ENCODE results near the gene C4orf50. TPM values are rescaled to one million over a fixed set of nuclear protein-coding genes. Genes with fewer than 3 reads are reported as not detected.

C4orf50 gene
- total RNA-seq, 4 donors from 2014 or later, result not detected

GRCh38 chr4:6017800-6018199 is 431 bp downstream of the C4orf50 start:
- peaks cover 23% of the 10 kb centered on the region for H3K27me3 ChIP-seq
- H3K4me1 ChIP-seq, result peaks cover 3% of the 10 kb centered on the region
- DNase-seq (ENCODE audit: low spot score in 2 of 2), result no peak
- no peaks in the 10 kb centered on the region for H3K36me3 ChIP-seq
- 86% methylated on average over 9 of the region's 11 CpGs for WGBS
- H3K9me3 ChIP-seq, result no peaks in the 10 kb centered on the region
- no peak for TF ChIP-seq CTCF (IDR thresholded peaks at IDR 0.05)
- no peak for TF ChIP-seq EP300 (IDR thresholded peaks at IDR 0.05)
- no peak for TF ChIP-seq POLR2AphosphoS5 (IDR thresholded peaks at IDR 0.05)
- TF ChIP-seq POLR2A (IDR thresholded peaks at IDR 0.05), result no peak
- H3K27ac ChIP-seq, result no peak overlapping the region
- H3K4me3 ChIP-seq, result no peak overlapping the region

DNA sequence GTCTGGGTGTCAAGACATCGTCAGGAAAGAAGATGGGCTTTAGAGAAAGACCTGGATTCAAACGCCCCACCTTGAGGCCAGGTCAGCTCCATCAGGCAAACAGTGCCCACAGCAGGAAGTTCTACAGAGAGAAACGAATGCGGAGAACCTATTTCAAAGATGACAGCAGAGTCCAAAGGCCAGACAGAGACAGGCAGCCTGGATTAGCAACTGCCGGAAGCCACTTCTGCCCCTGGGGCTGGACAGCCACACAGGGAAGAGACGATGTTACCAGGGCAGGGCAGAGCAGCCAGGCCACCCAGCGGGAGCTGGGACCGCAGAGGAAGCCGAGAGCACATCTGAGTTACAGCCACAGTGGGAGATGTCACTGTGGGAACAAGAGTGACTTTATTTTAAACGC is 1.2 kb downstream of the C4orf50 start:
- Histone ChIP-seq H3K27ac (no peak overlapping the region), H3K4me1 (peaks cover 3% of the 10 kb centered on the region), H3K27me3 (peaks cover 20% of the 10 kb centered on the region), H3K4me3 (no peak overlapping the region), H3K9me3 (no peaks in the 10 kb centered on the region), H3K36me3 (no peaks in the 10 kb centered on the region)
- TF ChIP-seq POLR2A (IDR thresholded peaks at IDR 0.05) (no peak), POLR2AphosphoS5 (IDR thresholded peaks at IDR 0.05) (no peak), EP300 (IDR thresholded peaks at IDR 0.05) (no peak), CTCF (IDR thresholded peaks at IDR 0.05) (no peak)
- DNase-seq (ENCODE audit: low spot score in 2 of 2), result no peak
- WGBS, result 65% methylated on average over 10 of the region's 10 CpGs

- no peaks in the 10 kb centered on the region for H3K36me3 ChIP-seq
- DNase-seq (ENCODE audit: low spot score in 2 of 2), result no peak
- no peak overlapping the region for H3K4me3 ChIP-seq
- 80% methylated on average over 12 of the region's 12 CpGs for whole genome bisulfite sequencing
- no peak overlapping the region for H3K27ac ChIP-seq
- no peaks in the 10 kb centered on the region for H3K9me3 ChIP-seq
- H3K4me1 ChIP-seq, result peaks cover 5% of the 10 kb centered on the region
- H3K27me3 ChIP-seq, result peaks cover 28% of the 10 kb centered on the region
- TF ChIP-seq CTCF (IDR thresholded peaks at IDR 0.05), result no peak
- no peak for TF ChIP-seq EP300 (IDR thresholded peaks at IDR 0.05)
- no peak for TF ChIP-seq POLR2A (IDR thresholded peaks at IDR 0.05)
- TF ChIP-seq POLR2AphosphoS5 (IDR thresholded peaks at IDR 0.05), result no peak
Measured at GRCh38 chr4:6013564-6013963, 4.7 kb downstream of the C4orf50 start.

DNA sequence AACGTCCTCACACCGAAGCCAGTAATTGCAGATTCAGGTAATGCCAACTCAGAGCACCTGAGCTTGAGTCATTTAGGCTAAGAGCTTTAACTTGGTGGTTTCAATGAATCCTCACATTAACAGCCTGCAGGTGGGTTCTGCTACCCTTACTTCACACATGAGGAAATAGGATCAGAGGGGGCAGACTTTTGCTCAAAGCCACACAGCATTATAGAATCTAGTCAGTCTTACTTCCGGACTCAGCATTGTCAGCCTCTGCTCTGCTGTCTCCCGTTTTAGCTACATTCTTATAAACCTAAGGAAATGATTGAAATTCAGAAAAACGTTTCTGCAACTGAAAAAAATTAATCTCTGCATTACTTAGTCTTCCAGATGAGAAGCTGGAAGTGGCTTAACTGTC is 6.0 kb downstream of the C4orf50 start:
- Histone ChIP-seq H3K4me1 (peaks cover 5% of the 10 kb centered on the region), H3K36me3 (no peaks in the 10 kb centered on the region), H3K27me3 (peaks cover 41% of the 10 kb centered on the region), H3K27ac (no peak overlapping the region), H3K9me3 (no peaks in the 10 kb centered on the region), H3K4me3 (no peak overlapping the region)
- no peak for DNase-seq (ENCODE audit: low spot score in 2 of 2)
- WGBS, result 54% methylated on average over 5 of the region's 5 CpGs
- TF ChIP-seq POLR2A (IDR thresholded peaks at IDR 0.05) (no peak), EP300 (IDR thresholded peaks at IDR 0.05) (no peak), CTCF (IDR thresholded peaks at IDR 0.05) (no peak), POLR2AphosphoS5 (IDR thresholded peaks at IDR 0.05) (no peak)

- Histone ChIP-seq H3K27me3 (peaks cover 47% of the 10 kb centered on the region), H3K4me3 (no peak overlapping the region), H3K9me3 (no peaks in the 10 kb centered on the region), H3K4me1 (peaks cover 5% of the 10 kb centered on the region), H3K36me3 (no peaks in the 10 kb centered on the region), H3K27ac (no peak overlapping the region)
- 8% methylated on average over 6 of the region's 8 CpGs for WGBS
- DNase-seq (ENCODE audit: low spot score in 2 of 2), result no peak
- TF ChIP-seq EP300 (IDR thresholded peaks at IDR 0.05) (no peak), POLR2A (IDR thresholded peaks at IDR 0.05) (no peak), POLR2AphosphoS5 (IDR thresholded peaks at IDR 0.05) (no peak), CTCF (IDR thresholded peaks at IDR 0.05) (no peak)
Measured at GRCh38 chr4:6011686-6012085, 6.5 kb downstream of the C4orf50 start.

Data from suprapubic skin (tissue), 4 donors.